GM23338 (cell line): ENCODE results near the gene EXOC3L4. TPM values are rescaled to one million over a fixed set of nuclear protein-coding genes. Genes with fewer than 3 reads are reported as not detected.

Experiments
- ATAC-seq: fragments of 200-7000 bp; cut with Tn5 transposase; 3 replicates; pipeline ENCODE4 v1.9.1; 2020
- DNase-seq: peaks from one replicate; pipeline ENCODE4 v3.0.0-alpha.2; 2015; ENCODE audit warnings: low spot score
- H2AFZ ChIP-seq: fragments of 200-600 bp; sonication (generic); 2 replicates; pipeline ENCODE4 v1.8.0; 2016; ENCODE audit warnings: antibody characterized with exemption, mild to moderate bottlenecking, moderate library complexity
- H3F3A ChIP-seq: fragments of 200-600 bp; sonication (generic); replicated peaks from 2 replicates; pipeline ENCODE4 v1.8.0; 2017; ENCODE audit warnings: antibody characterized with exemption, mixed run types, low read depth
- H3K27ac ChIP-seq: fragments of 200-600 bp; sonication (generic); 2 replicates; pipeline ENCODE4 v1.6.1; 2016; ENCODE audit warnings: low read depth
- H3K27me3 ChIP-seq: fragments of 200-600 bp; sonication (generic); 2 replicates; pipeline ENCODE4 v1.8.0; 2016; ENCODE audit warnings: mild to moderate bottlenecking, mixed run types, moderate library complexity; ENCODE audit not compliant: insufficient read depth
- H3K36me3 ChIP-seq: fragments of 200-600 bp; sonication (generic); 2 replicates; pipeline ENCODE4 v1.8.0; 2016; ENCODE audit warnings: mild to moderate bottlenecking; ENCODE audit not compliant: insufficient read depth
- H3K4me1 ChIP-seq: fragments of 200-600 bp; sonication (generic); 2 replicates; pipeline ENCODE4 v1.8.0; 2016; ENCODE audit warnings: mild to moderate bottlenecking, moderate library complexity; ENCODE audit not compliant: insufficient read depth
- H3K4me2 ChIP-seq: fragments of 200-600 bp; sonication (generic); 2 replicates; pipeline ENCODE4 v1.7.1; 2017; ENCODE audit warnings: mixed run types
- H3K4me3 ChIP-seq: fragments of 200-600 bp; sonication (generic); 2 replicates; pipeline ENCODE4 v1.6.1; 2016; ENCODE audit warnings: mixed run types
- H3K79me2 ChIP-seq: fragments of 200-600 bp; sonication (generic); replicated peaks from 2 replicates; pipeline ENCODE4 v1.8.0; 2017; ENCODE audit warnings: mild to moderate bottlenecking; ENCODE audit not compliant: insufficient read depth
- H3K9me2 ChIP-seq: fragments of 200-600 bp; sonication (generic); 2 replicates; pipeline ENCODE4 v1.8.0; 2017; ENCODE audit not compliant: insufficient read depth
- H4K20me1 ChIP-seq: fragments of 200-600 bp; sonication (generic); replicated peaks from 2 replicates; pipeline ENCODE4 v1.8.0; 2017; ENCODE audit warnings: mild to moderate bottlenecking; ENCODE audit not compliant: insufficient read depth
- H3K27ac Mint-ChIP-seq: 2 replicates; pipeline ENCODE4 v1.8.0; 2020; ENCODE audit warnings: inconsistent platforms, mild to moderate bottlenecking, moderate library complexity, mixed read lengths
- H3K27me3 Mint-ChIP-seq: 3 replicates; pipeline ENCODE4 v1.8.0; 2022; ENCODE audit warnings: low read depth, mild to moderate bottlenecking, moderate library complexity, mixed read lengths, inconsistent platforms; ENCODE audit not compliant: insufficient read depth, poor library complexity
- H3K36me3 Mint-ChIP-seq: 3 replicates; pipeline ENCODE4 v1.8.0; 2021; ENCODE audit warnings: low read depth, mild to moderate bottlenecking, inconsistent platforms, moderate library complexity, mixed read lengths
- H3K4me1 Mint-ChIP-seq: 3 replicates; pipeline ENCODE4 v1.8.0; 2020; ENCODE audit warnings: mild to moderate bottlenecking, inconsistent platforms, mixed read lengths
- H3K4me3 Mint-ChIP-seq: 3 replicates; pipeline ENCODE4 v1.8.0; 2021; ENCODE audit warnings: moderate library complexity, mild to moderate bottlenecking, inconsistent platforms, mixed read lengths
- H3K9me3 Mint-ChIP-seq: 3 replicates; pipeline ENCODE4 v1.8.0; 2020; ENCODE audit warnings: moderate library complexity, mild to moderate bottlenecking, inconsistent platforms, mixed read lengths
- CREB1 ChIP-seq: fragments of 250-450 bp; sonication (Bioruptor Pico); IDR thresholded peaks from 2 replicates; pipeline ENCODE4 v1.5.0; 2020; ENCODE audit warnings: low read depth, mild to moderate bottlenecking, moderate library complexity
- CTCF ChIP-seq, 2 experiments: fragments of 200-600 bp in 1 of 2; sonication (generic) in 1 of 2; conservative IDR thresholded peaks; 2 replicates each; pipeline versions ENCODE4 v1.5.1 to v1.6.1; 2016 to 2017; ENCODE audit warnings: antibody characterized with exemption in 2 of 2, low read depth in 2 of 2, mild to moderate bottlenecking in 2 of 2, moderate library complexity in 1 of 2
- ETS1 ChIP-seq: IDR thresholded peaks from 2 replicates; pipeline ENCODE4 v1.6.1; 2016; ENCODE audit warnings: antibody characterized with exemption
- EZH2 ChIP-seq: fragments of 200-600 bp; sonication (generic); IDR thresholded peaks from one replicate; pipeline ENCODE4 v1.8.0; 2017; ENCODE audit warnings: antibody characterized with exemption, mild to moderate bottlenecking, low read depth; ENCODE audit not compliant: unreplicated experiment
- REST ChIP-seq: IDR thresholded peaks from one replicate; pipeline ENCODE4 v1.6.1; 2018; ENCODE audit warnings: antibody characterized with exemption; ENCODE audit not compliant: unreplicated experiment
- STAT1 ChIP-seq: IDR thresholded peaks from one replicate; pipeline ENCODE4 v1.6.1; 2016; ENCODE audit warnings: antibody characterized with exemption; ENCODE audit not compliant: unreplicated experiment
- polyA plus RNA-seq: library from polyadenylated mRNA; unstranded; fragments of >200 nt; fragmentation: Nextera tagmentation; extraction: Ambion mirVana; gene quantifications from 2 replicates; pipeline ENCODE4 v1.2.1, GENCODE V29; 2016
- total RNA-seq: library from RNA; depleted of rRNA; stranded (reverse); fragments of >200 nt; shearing (Covaris generic); gene quantifications from 2 replicates; pipeline ENCODE4 v1.2.3, GENCODE V29; 2014

Gene EXOC3L4
- total and polyA plus RNA-seq, 2 experiments from 2014 or later: not detected

- H3K36me3 ChIP-seq: no peaks in the 10 kb centered on the region
- H3K4me1 ChIP-seq: peaks cover 11% of the 10 kb centered on the region; the same call in 1 of the 2 replicates
- no peak overlapping the region for H3K27ac ChIP-seq
- H4K20me1 ChIP-seq: peaks cover 9% of the 10 kb centered on the region
- Mint-ChIP-seq H3K27me3 (peaks cover 50% of the 10 kb centered on the region), H3K4me3 (peak overlapping the region; percentile 64), H3K36me3 (peaks cover 2% of the 10 kb centered on the region; the same call in 1 of the 3 replicates), H3K9me3 (no peaks in the 10 kb centered on the region; the same call in 2 of the 3 replicates), H3K4me1 (peaks cover 17% of the 10 kb centered on the region), H3K27ac (no peak overlapping the region)
- no peaks in the 10 kb centered on the region for H3K79me2 ChIP-seq
- H3K4me3 ChIP-seq: peak overlapping the region; percentile 56
- no peaks in the 10 kb centered on the region for H3K9me2 ChIP-seq
- no peak for ATAC-seq
- no peak for DNase-seq
- H2AFZ ChIP-seq: peak overlapping the region; percentile 66; the same call in 1 of the 2 replicates
- H3K27me3 ChIP-seq: peaks cover 60% of the 10 kb centered on the region
- H3K4me2 ChIP-seq: peak overlapping the region; percentile 84
- H3F3A ChIP-seq: peaks cover 5% of the 10 kb centered on the region; the same call in 1 of the 2 replicates
- TF ChIP-seq CREB1 (CRISPR knock-in tag) (no peak), EZH2 (no peak), STAT1 (no peak)
Observed at GRCh38 chr14:103126088-103126872, 31.8 kb downstream of the EXOC3L4 start.

- Mint-ChIP-seq H3K4me1 (peaks cover 15% of the 10 kb centered on the region), H3K4me3 (peak overlapping the region; percentile 44; the same call in 2 of the 3 replicates), H3K36me3 (peaks cover 2% of the 10 kb centered on the region; the same call in 1 of the 3 replicates), H3K9me3 (no peaks in the 10 kb centered on the region; the same call in 2 of the 3 replicates), H3K27me3 (peaks cover 50% of the 10 kb centered on the region), H3K27ac (no peak overlapping the region)
- Histone ChIP-seq H3F3A (0 out of 2 replicates have a peak, but pooled peaks cover 5% of the 10 kb centered on the region), H3K27me3 (peaks cover 58% of the 10 kb centered on the region), H3K36me3 (no peaks in the 10 kb centered on the region), H4K20me1 (peaks cover 9% of the 10 kb centered on the region), H3K4me2 (peak overlapping the region; percentile 84), H3K79me2 (no peaks in the 10 kb centered on the region), H2AFZ (peak overlapping the region; percentile 66; the same call in 1 of the 2 replicates), H3K9me2 (no peaks in the 10 kb centered on the region), H3K4me3 (peak overlapping the region; percentile 56), H3K4me1 (peaks cover 8% of the 10 kb centered on the region; the same call in 1 of the 2 replicates), H3K27ac (no peak overlapping the region)
- DNase-seq (peak; percentile 91), ATAC-seq (peak; percentile 54)
- TF ChIP-seq ETS1: no peak
- peak in 1 of 2 experiments; percentile 41; a peak in 2 of 4 replicates for TF ChIP-seq CTCF (conservative IDR thresholded peaks at IDR 0.05; ENCODE audit: low read depth in 2 of 2)
- peak; percentile 23 for TF ChIP-seq REST
Observed at GRCh38 chr14:103126873-103127304, 32.4 kb downstream of the EXOC3L4 start.
